AG04450 (cell line): ENCODE data around the gene COL13A1. TPM values are rescaled to one million over a fixed set of nuclear protein-coding genes. Genes with fewer than 3 reads are reported as not detected.
A peak's percentile ranks its signal among the peaks of the same experiment; 100 is the strongest.

ENCODE experiments used
- CTCF ChIA-PET: fragments of 300-600, 350-600 bp; formaldehyde crosslinking; extraction: SDS; loops from one replicate; lab custom pipeline; 2022; ENCODE audit warnings: antibody characterized with exemption, inconsistent platforms; lab: Charles Lee
- POLR2A ChIA-PET: fragments of 350-600 bp; formaldehyde crosslinking; extraction: SDS; loops from one replicate; lab custom pipeline; 2021; ENCODE audit warnings: antibody characterized with exemption, inconsistent platforms; lab: Yijun Ruan, JAX
- DNase-seq: peaks from one replicate; pipeline ENCODE4 v3.0.0-alpha.2; 2011; ENCODE audit warnings: low read depth, low spot score
- H3K27ac ChIP-seq: one replicate; pipeline ENCODE4 v1.5.1; 2012; ENCODE audit warnings: low read depth, low read length, control low read depth
- H3K27me3 ChIP-seq: one replicate; pipeline ENCODE4 v1.6.0; 2012; ENCODE audit warnings: low read length; ENCODE audit not compliant: control insufficient read depth, insufficient read depth
- H3K4me3 ChIP-seq: 2 replicates; pipeline ENCODE4 v1.5.1; 2011; ENCODE audit warnings: mild to moderate bottlenecking, low read depth, low read length, control low read depth
- H3K9me3 ChIP-seq: 2 replicates; pipeline ENCODE4 v1.5.1; 2012; ENCODE audit warnings: low read length; ENCODE audit not compliant: control insufficient read depth, insufficient read depth
- polyA plus RNA-seq: library from polyadenylated mRNA; depleted of rRNA; stranded (reverse); fragments of >200 nt; gene quantifications from 2 replicates; pipeline ENCODE4 v1.2.3, GENCODE V29; 2011
- TF ChIP-seq, protein P1 (sequence below): IDR thresholded peaks from 2 replicates; pipeline ENCODE4 v1.5.1; 2011; ENCODE audit warnings: low read depth, low read length, control low read depth, inconsistent platforms

Gene COL13A1
- polyA plus RNA-seq, 1 experiment, result 13.1 TPM

DNA sequence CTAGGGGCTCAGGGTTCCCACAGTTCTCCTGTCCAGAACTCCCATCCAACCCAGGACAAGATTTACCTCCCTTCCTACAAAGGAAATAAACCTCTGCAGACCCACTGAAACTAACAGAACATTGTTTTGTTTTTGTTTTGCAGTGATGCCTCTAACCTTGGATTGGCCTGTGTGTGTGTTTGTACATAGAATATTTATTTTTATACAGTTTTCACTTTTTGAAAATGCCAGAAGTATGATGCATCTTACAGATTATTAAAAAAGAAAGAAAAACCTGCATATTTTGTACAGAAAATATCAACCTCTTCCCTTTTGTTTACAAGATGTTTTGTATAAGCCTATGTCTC lies 156.8 kb downstream of the COL13A1 start:
- Histone ChIP-seq H3K27ac (no peak overlapping the region), H3K4me3 (no peak overlapping the region), H3K9me3 (no peaks in the 10 kb centered on the region), H3K27me3 (no peaks in the 10 kb centered on the region)
- no peak for DNase-seq
- TF ChIP-seq, protein P1, sequence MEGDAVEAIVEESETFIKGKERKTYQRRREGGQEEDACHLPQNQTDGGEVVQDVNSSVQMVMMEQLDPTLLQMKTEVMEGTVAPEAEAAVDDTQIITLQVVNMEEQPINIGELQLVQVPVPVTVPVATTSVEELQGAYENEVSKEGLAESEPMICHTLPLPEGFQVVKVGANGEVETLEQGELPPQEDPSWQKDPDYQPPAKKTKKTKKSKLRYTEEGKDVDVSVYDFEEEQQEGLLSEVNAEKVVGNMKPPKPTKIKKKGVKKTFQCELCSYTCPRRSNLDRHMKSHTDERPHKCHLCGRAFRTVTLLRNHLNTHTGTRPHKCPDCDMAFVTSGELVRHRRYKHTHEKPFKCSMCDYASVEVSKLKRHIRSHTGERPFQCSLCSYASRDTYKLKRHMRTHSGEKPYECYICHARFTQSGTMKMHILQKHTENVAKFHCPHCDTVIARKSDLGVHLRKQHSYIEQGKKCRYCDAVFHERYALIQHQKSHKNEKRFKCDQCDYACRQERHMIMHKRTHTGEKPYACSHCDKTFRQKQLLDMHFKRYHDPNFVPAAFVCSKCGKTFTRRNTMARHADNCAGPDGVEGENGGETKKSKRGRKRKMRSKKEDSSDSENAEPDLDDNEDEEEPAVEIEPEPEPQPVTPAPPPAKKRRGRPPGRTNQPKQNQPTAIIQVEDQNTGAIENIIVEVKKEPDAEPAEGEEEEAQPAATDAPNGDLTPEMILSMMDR, result no peak
- POLR2A ChIA-PET, result no interaction called here
- CTCF ChIA-PET, result interaction anchor here (0.6 to 3.7 kb wide), 30 partner anchors 9 to 966 kb away, joined by 3 to 44 read pairs (median 4); no protein-coding TSS in a partner anchor

DNA sequence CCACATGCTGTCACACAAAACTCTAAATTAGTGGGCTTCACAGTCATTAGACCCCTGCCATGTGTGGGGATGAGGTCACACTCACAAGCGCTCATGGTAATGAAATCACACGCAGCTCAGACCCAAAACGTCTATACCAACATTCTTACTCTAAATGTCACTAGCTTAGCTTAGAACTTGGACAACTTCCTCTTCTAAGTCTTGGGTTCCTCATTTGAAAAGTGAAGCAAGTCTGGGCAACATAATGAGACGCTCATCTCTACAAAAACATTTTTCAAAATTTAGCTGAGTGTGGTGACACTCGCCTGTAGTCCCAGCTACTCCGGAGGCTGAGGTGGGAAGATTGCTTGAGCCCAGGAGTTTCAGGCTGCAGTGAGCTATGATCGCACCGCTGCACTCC lies 158.2 kb downstream of the COL13A1 start:
- Histone ChIP-seq H3K27me3 (no peaks in the 10 kb centered on the region), H3K9me3 (no peaks in the 10 kb centered on the region), H3K27ac (no peak overlapping the region), H3K4me3 (no peak overlapping the region)
- ChIA-PET CTCF (interaction anchor here (0.5 to 3.7 kb wide), 16 partner anchors 8 to 172 kb away, joined by 3 to 44 read pairs (median 4); no protein-coding TSS in a partner anchor), POLR2A (no interaction called here)
- DNase-seq, result no peak
- TF ChIP-seq, protein P1, result no peak

DNA sequence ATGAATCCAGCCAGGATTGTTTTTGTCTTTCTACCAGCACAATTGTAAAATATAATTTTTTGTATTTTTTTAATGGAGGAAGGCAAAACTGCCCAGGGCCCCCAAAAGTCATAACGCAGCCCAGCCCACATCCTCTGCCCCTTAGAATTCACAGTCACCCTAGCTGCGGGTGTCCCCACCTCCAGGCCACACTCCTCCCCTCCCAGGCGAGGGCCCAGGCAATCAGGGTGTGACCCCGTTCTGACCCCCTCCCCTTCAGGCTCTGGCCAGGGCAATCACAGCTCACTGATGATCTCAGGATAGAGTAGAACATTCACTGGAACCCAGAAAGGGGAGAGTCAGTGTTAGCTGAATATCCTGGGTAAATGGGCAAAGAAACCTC lies 158.9 kb downstream of the COL13A1 start:
- DNase-seq, result no peak
- H3K27me3 ChIP-seq, result no peaks in the 10 kb centered on the region
- CTCF ChIA-PET, result interaction anchor here (0.7 to 3.7 kb wide), 6 partner anchors 13 to 173 kb away, joined by 3 to 44 read pairs (median 4); no protein-coding TSS in a partner anchor
- no peak overlapping the region for H3K4me3 ChIP-seq
- H3K27ac ChIP-seq, result no peak overlapping the region
- TF ChIP-seq, protein P1, result no peak
- no peaks in the 10 kb centered on the region for H3K9me3 ChIP-seq
- POLR2A ChIA-PET, result no interaction called here

DNA sequence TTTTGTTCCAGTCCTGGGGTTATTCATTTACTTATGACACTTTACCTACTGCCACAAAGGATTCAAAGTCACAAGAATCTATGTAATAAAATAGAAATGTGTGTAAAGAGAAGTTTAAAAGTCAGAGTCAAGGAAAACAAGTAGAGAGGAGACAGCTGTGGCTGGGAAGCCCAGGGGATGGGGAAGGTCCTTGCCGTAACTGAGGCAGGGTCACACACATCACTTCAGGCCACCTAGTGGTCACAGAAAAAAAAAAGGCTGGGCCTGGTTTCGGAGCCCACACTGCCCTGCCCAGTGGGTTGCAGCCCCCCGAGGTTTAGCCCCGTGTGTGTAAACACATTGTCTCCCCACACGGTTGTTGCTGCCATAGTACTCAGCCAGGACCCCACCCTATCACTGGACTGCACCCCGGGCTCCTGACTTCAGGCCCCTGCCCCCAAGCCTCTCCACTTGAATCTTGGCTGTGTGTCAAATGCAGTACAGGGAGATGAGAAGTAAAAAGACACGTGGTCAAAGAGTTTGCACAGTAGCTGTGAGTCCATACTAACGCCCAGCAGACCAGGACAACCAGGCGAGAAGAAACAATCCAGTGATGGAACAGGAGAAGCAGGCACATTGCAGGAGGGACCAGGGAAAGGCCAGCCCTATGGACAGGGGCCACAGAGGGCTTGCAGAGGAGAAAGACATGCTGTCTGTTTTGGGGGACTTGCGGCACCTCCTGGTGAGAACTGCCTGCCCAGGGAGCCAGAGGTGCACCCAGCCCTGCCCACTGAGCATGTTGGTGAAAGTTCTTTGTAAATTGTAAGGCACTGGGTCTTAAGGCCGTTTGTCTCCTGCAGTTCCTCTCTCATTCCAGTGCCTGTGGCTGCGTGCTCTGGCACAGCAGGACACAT lies 159.5 kb downstream of the COL13A1 start:
- Histone ChIP-seq H3K9me3 (no peaks in the 10 kb centered on the region), H3K27ac (no peak overlapping the region), H3K27me3 (no peaks in the 10 kb centered on the region), H3K4me3 (no peak overlapping the region)
- ChIA-PET CTCF (interaction anchor here (0.7 to 1.5 kb wide), 4 partner anchors 9 to 155 kb away, joined by 3 to 4 read pairs (median 4); no protein-coding TSS in a partner anchor), POLR2A (no interaction called here)
- TF ChIP-seq, protein P1, result peak; percentile 41
- no peak for DNase-seq
